Panc1 (cell line): ENCODE data around the gene TANGO2. TPM values are rescaled to one million over a fixed set of nuclear protein-coding genes. Genes with fewer than 3 reads are reported as not detected.

ENCODE experiments used
- ATAC-seq: fragments of 200-7000 bp; cut with Tn5 transposase; 2 replicates; pipeline ENCODE4 v1.9.1; 2020; ENCODE audit warnings: mild to moderate bottlenecking, moderate library complexity
- BruUV-seq: library from RNA; stranded (reverse); fragments of 400-500 nt; replicated peaks from 2 replicates; lab custom pipeline; 2021; lab: Mats Ljungman, UMichigan
- CTCF ChIA-PET: fragments of 300-600 bp; sonication (Branson Sonifier 250); formaldehyde crosslinking; loops from one replicate; lab custom pipeline; 2022; ENCODE audit warnings: antibody characterized with exemption; lab: Charles Lee
- POLR2A ChIA-PET: fragments of 300-600 bp; sonication (Branson Sonifier 250); formaldehyde crosslinking; loops from one replicate; lab custom pipeline; 2022; ENCODE audit warnings: antibody characterized with exemption; lab: Charles Lee
- DNase-seq: peaks from one replicate; pipeline ENCODE4 v3.0.0-alpha.2; 2010; ENCODE audit warnings: low read depth, low spot score
- H3K27ac ChIP-seq: 2 replicates; pipeline ENCODE4 v1.5.1; 2011; ENCODE audit warnings: mild to moderate bottlenecking, low read length, inconsistent platforms
- H3K27me3 ChIP-seq: fragments of 200-500 bp; sonication (Bioruptor generic); 2 replicates; pipeline ENCODE4 v1.6.0; 2014; ENCODE audit warnings: low read length, inconsistent platforms; ENCODE audit not compliant: control insufficient read depth, insufficient read depth
- H3K36me3 ChIP-seq: fragments of 200-500 bp; sonication (Bioruptor generic); 2 replicates; pipeline ENCODE4 v1.5.1; 2014; ENCODE audit warnings: inconsistent platforms, mild to moderate bottlenecking, low read length, moderate library complexity; ENCODE audit not compliant: control insufficient read depth, insufficient read depth
- H3K4me1 ChIP-seq: 2 replicates; pipeline ENCODE4 v1.5.1; 2011; ENCODE audit warnings: inconsistent platforms, mild to moderate bottlenecking, low read length, moderate library complexity; ENCODE audit not compliant: control insufficient read depth, insufficient read depth
- H3K4me3 ChIP-seq, 2 experiments: 2 replicates each; pipeline ENCODE4 v1.5.1; 2011 to 2012; ENCODE audit warnings: low read depth in 2 of 2, low read length in 2 of 2, mild to moderate bottlenecking in 2 of 2, inconsistent platforms in 1 of 2, moderate library complexity in 1 of 2
- H3K9me3 ChIP-seq: fragments of 200-500 bp; sonication (Bioruptor generic); 2 replicates; pipeline ENCODE4 v1.5.1; 2014; ENCODE audit warnings: low read depth, mild to moderate bottlenecking, inconsistent platforms, low read length, moderate library complexity; ENCODE audit not compliant: control insufficient read depth, insufficient read depth
- CTCF ChIP-seq: fragments of 450-650 bp; IDR thresholded peaks from 2 replicates; pipeline ENCODE4 v1.5.1; 2017; ENCODE audit warnings: mild to moderate bottlenecking
- POLR2AphosphoS5 ChIP-seq: IDR thresholded peaks from 2 replicates; pipeline ENCODE4 v1.6.1; 2012; ENCODE audit warnings: mild to moderate bottlenecking, low read depth, low read length, moderate library complexity
- REST ChIP-seq, 2 experiments: IDR thresholded peaks; 2 replicates each; pipeline ENCODE4 v1.6.1; 2011 to 2012; ENCODE audit warnings: low read depth in 2 of 2, control low read depth in 1 of 2, low read length in 1 of 2, mild to moderate bottlenecking in 1 of 2, moderate library complexity in 1 of 2; ENCODE audit not compliant: insufficient read depth in 1 of 2
- SIN3A ChIP-seq: IDR thresholded peaks from 2 replicates; pipeline ENCODE4 v1.6.1; 2012; ENCODE audit warnings: low read depth, mild to moderate bottlenecking, low read length, moderate library complexity, borderline replicate concordance; ENCODE audit not compliant: insufficient read depth
- TCF7L2 ChIP-seq: IDR thresholded peaks from 2 replicates; pipeline ENCODE4 v1.6.1; 2011; ENCODE audit warnings: mild to moderate bottlenecking, low read depth, low read length, inconsistent platforms
- in situ Hi-C: cut with HindIII; loops from 2 replicates; pipeline ENCODE4 v1.10.0; 2016; ENCODE audit warnings: low sequenced_read_pairs, low pct_unique_long_range_greater_than_20kb
- intact Hi-C: fragments of 100-400 bp; cut with micrococcal nuclease; formaldehyde crosslinking; loops from one replicate; pipeline ENCODE4 v1.10.0; 2022; ENCODE audit not compliant: unreplicated experiment
- total RNA-seq: library from RNA; stranded (reverse); gene quantifications from one replicate; pipeline ENCODE4 v1.2.1, GENCODE V29; 2021; ENCODE audit not compliant: unreplicated experiment

TANGO2 gene
- total RNA-seq, 1 experiment from 2014 or later = 32.2 TPM

GRCh38 chr22:20022231-20022977 lies 1.5 kb downstream of the TANGO2 start:
- intact Hi-C loops (no loop called here), in situ Hi-C loops (no loop called here)
- Histone ChIP-seq H3K36me3 (no peaks in the 10 kb centered on the region; the same call in 1 of the 2 replicates), H3K4me1 (peaks cover 3% of the 10 kb centered on the region; the same call in 1 of the 2 replicates), H3K27ac (peak overlapping the region; percentile 81; the same call in 1 of the 2 replicates), H3K27me3 (no peaks in the 10 kb centered on the region), H3K4me3 (peak overlapping the region; percentile 70 to 81), H3K9me3 (no peaks in the 10 kb centered on the region)
- DNase-seq (no peak), ATAC-seq (no peak)
- CTCF ChIA-PET = no interaction called here
- TF ChIP-seq REST (IDR thresholded peaks at IDR 0.05; ENCODE audit: insufficient read depth in 1 of 2, low read depth in 2 of 2, low read length in 1 of 2) = no peak
- TF ChIP-seq SIN3A = no peak
- no peak for TF ChIP-seq CTCF
- TF ChIP-seq TCF7L2 = no peak
- TF ChIP-seq POLR2AphosphoS5 = no peak
- POLR2A ChIA-PET = no interaction called here
- no TSS peak for BruUV-seq

GRCh38 chr22:20022978-20023613 lies 2.2 kb downstream of the TANGO2 start:
- Histone ChIP-seq H3K27me3 (no peaks in the 10 kb centered on the region), H3K27ac (no peak overlapping the region), H3K36me3 (no peaks in the 10 kb centered on the region; the same call in 1 of the 2 replicates), H3K4me3 (no peak overlapping the region), H3K4me1 (peaks cover 3% of the 10 kb centered on the region; the same call in 1 of the 2 replicates), H3K9me3 (no peaks in the 10 kb centered on the region)
- in situ Hi-C loops (no loop called here), intact Hi-C loops (no loop called here)
- DNase-seq = no peak
- BruUV-seq = no TSS peak
- ChIA-PET CTCF (no interaction called here), POLR2A (no interaction called here)
- TF ChIP-seq TCF7L2 = no peak
- TF ChIP-seq POLR2AphosphoS5 = no peak
- no peak for TF ChIP-seq REST (IDR thresholded peaks at IDR 0.05; ENCODE audit: insufficient read depth in 1 of 2, low read depth in 2 of 2, low read length in 1 of 2)
- no peak for TF ChIP-seq SIN3A
- no peak for TF ChIP-seq CTCF
- ATAC-seq = no peak
